ENCODE measurements around the gene LRP1. TPM values are rescaled to one million over a fixed set of nuclear protein-coding genes. Genes with fewer than 3 reads are reported as not detected.
A peak's percentile ranks its signal among the peaks of the same experiment; 100 is the strongest.

The LRP1 gene
- polyA plus RNA-seq, 1 donor (not counting 4 experiments of a cell fraction or from before 2014, with no cell fraction given): 4.9 TPM

GRCh38 chr12:57165741-57166140, 37.5 kb downstream of the LRP1 start:
- no peaks in the 10 kb centered on the region for H4K20me1 ChIP-seq (ENCODE audit: control insufficient read depth, extremely low read depth, insufficient read depth, low read length)
- no peak overlapping the region for H2AFZ ChIP-seq (ENCODE audit: control insufficient read depth, low read length)
- no peak overlapping the region for H3K4me3 ChIP-seq (ENCODE audit: control insufficient read depth in 2 of 3, extremely low read depth in 1 of 3, insufficient read depth in 2 of 3, low read depth in 1 of 3, low read length in 3 of 3)
- H3K9me3 ChIP-seq (ENCODE audit: control insufficient read depth, low read depth, low read length): no peaks in the 10 kb centered on the region
- H3K27me3 ChIP-seq (ENCODE audit: control insufficient read depth, extremely low read depth, insufficient read depth, low read length): no peaks in the 10 kb centered on the region
- H3K36me3 ChIP-seq (ENCODE audit: control insufficient read depth in 2 of 2, extremely low read depth in 1 of 2, insufficient read depth in 2 of 2, low read length in 2 of 2): peaks cover 0 to 18% of the 10 kb centered on the region in 2 experiments
- no peaks in the 10 kb centered on the region for H3K79me2 ChIP-seq (ENCODE audit: control insufficient read depth, insufficient read depth, low read length)
- dilution Hi-C loops (cut with MboI; ENCODE audit: extremely low pct_ligation_motif_present, low sequenced_read_pairs): no loop called here
- peak overlapping the region; percentile 48 for H3K4me2 ChIP-seq (ENCODE audit: control insufficient read depth, extremely low read depth, insufficient read depth, low read depth, low read length)
- H3K27ac ChIP-seq (ENCODE audit: control insufficient read depth, insufficient read depth, low read length): peak overlapping the region; percentile 57
- H3K9me1 ChIP-seq (ENCODE audit: control insufficient read depth, extremely low read depth, insufficient read depth, low read length): no peaks in the 10 kb centered on the region
- peak; percentile 90 for FAIRE-seq
- H3K4me1 ChIP-seq (ENCODE audit: control insufficient read depth, extremely low read depth, insufficient read depth, low read length): peaks cover 38% of the 10 kb centered on the region
- H3K9ac ChIP-seq (ENCODE audit: control insufficient read depth, extremely low read depth, insufficient read depth, low read length): peak overlapping the region; percentile 43
- peak; percentile 58 for DNase-seq (ENCODE audit: low read depth, low spot score)
- TF ChIP-seq, protein P1, sequence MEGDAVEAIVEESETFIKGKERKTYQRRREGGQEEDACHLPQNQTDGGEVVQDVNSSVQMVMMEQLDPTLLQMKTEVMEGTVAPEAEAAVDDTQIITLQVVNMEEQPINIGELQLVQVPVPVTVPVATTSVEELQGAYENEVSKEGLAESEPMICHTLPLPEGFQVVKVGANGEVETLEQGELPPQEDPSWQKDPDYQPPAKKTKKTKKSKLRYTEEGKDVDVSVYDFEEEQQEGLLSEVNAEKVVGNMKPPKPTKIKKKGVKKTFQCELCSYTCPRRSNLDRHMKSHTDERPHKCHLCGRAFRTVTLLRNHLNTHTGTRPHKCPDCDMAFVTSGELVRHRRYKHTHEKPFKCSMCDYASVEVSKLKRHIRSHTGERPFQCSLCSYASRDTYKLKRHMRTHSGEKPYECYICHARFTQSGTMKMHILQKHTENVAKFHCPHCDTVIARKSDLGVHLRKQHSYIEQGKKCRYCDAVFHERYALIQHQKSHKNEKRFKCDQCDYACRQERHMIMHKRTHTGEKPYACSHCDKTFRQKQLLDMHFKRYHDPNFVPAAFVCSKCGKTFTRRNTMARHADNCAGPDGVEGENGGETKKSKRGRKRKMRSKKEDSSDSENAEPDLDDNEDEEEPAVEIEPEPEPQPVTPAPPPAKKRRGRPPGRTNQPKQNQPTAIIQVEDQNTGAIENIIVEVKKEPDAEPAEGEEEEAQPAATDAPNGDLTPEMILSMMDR (optimal IDR thresholded peaks at IDR 0.05 in 1 of 3, IDR thresholded peaks at IDR 0.05 in 1 of 3, conservative IDR thresholded peaks at IDR 0.05 in 1 of 3; ENCODE audit: extremely low read depth in 1 of 3, insufficient read depth in 2 of 3, low read length in 3 of 3): no peak
- no peak for TF ChIP-seq EZH2 (IDR thresholded peaks at IDR 0.05; ENCODE audit: low read length)

- Histone ChIP-seq H3K4me3 (ENCODE audit: control insufficient read depth in 2 of 3, extremely low read depth in 1 of 3, insufficient read depth in 2 of 3, low read depth in 1 of 3, low read length in 3 of 3) (no peak overlapping the region), H3K27me3 (ENCODE audit: control insufficient read depth, extremely low read depth, insufficient read depth, low read length) (no peaks in the 10 kb centered on the region), H2AFZ (ENCODE audit: control insufficient read depth, low read length) (no peak overlapping the region), H3K4me1 (ENCODE audit: control insufficient read depth, extremely low read depth, insufficient read depth, low read length) (peaks cover 49% of the 10 kb centered on the region), H3K27ac (ENCODE audit: control insufficient read depth, insufficient read depth, low read length) (peak overlapping the region; percentile 69), H3K36me3 (ENCODE audit: control insufficient read depth in 2 of 2, extremely low read depth in 1 of 2, insufficient read depth in 2 of 2, low read length in 2 of 2) (peaks cover 0 to 16% of the 10 kb centered on the region in 2 experiments), H3K9me3 (ENCODE audit: control insufficient read depth, low read depth, low read length) (no peaks in the 10 kb centered on the region), H3K9ac (ENCODE audit: control insufficient read depth, extremely low read depth, insufficient read depth, low read length) (peak overlapping the region; percentile 43), H3K4me2 (ENCODE audit: control insufficient read depth, extremely low read depth, insufficient read depth, low read depth, low read length) (no peak overlapping the region), H3K9me1 (ENCODE audit: control insufficient read depth, extremely low read depth, insufficient read depth, low read length) (no peaks in the 10 kb centered on the region), H3K79me2 (ENCODE audit: control insufficient read depth, insufficient read depth, low read length) (no peaks in the 10 kb centered on the region), H4K20me1 (ENCODE audit: control insufficient read depth, extremely low read depth, insufficient read depth, low read length) (no peaks in the 10 kb centered on the region)
- TF ChIP-seq, protein P1 (optimal IDR thresholded peaks at IDR 0.05 in 1 of 3, IDR thresholded peaks at IDR 0.05 in 1 of 3, conservative IDR thresholded peaks at IDR 0.05 in 1 of 3; ENCODE audit: extremely low read depth in 1 of 3, insufficient read depth in 2 of 3, low read length in 3 of 3): no peak
- no peak for TF ChIP-seq EZH2 (IDR thresholded peaks at IDR 0.05; ENCODE audit: low read length)
- dilution Hi-C loops (cut with MboI; ENCODE audit: extremely low pct_ligation_motif_present, low sequenced_read_pairs): no loop called here
- peak; percentile 98 for FAIRE-seq
- DNase-seq (ENCODE audit: low read depth, low spot score): peak; percentile 85
These were observed 38.7 kb downstream of the LRP1 start for GRCh38 chr12:57166971-57167371.
